SW480 (cell line): Measurements from ENCODE around the gene ZCCHC7.
"Not testable (repeated sequence)": the region's sequence is repeated elsewhere in the genome, so short reads cannot be mapped to it uniquely, and the experiment has no call there.

Experiments
- DNase-seq: peaks from one replicate; pipeline ENCODE4 v3.0.0-alpha.2; 2016; ENCODE audit warnings: low spot score

ZCCHC7 gene

DNA sequence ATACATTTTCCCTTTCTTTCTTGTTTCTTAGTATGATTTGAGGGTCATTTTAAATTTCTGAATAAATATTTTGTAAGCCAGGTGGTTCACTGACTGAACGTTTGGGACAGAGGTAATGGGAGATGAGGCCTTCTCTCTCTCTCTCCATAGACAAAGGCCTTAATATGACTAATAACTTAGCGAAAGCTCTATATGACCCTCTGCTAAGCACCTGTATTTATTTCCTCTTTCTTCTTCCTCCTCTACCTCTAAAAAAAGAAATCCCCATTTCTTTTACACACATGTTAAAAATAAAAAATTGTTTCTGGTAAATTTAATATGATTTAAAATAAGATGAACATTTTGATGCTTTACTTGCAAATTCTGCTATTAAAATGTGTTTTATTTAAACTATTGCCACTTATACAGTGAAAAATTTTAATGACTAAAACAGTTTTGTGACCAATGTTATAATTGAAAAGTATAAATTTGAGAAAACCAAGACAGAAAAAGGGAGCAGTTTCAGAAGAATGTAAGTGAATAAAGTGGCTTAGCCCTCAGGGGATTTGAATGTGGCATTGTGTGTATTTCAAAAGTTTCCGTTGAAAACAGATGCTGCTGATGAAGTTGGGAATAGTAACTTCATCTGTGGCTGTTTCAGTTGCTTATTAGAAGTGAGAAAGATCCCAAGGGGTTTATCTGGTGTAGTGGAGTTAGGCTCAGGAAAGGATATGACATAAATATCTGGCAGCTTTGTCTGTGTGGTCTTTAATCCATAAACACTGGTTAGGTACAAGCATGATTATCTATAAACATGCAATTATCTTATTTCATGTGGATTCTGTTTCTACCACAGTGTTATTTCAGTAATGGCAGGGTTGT is 173.5 kb downstream of the ZCCHC7 start:
- DNase-seq: no peak

DNA sequence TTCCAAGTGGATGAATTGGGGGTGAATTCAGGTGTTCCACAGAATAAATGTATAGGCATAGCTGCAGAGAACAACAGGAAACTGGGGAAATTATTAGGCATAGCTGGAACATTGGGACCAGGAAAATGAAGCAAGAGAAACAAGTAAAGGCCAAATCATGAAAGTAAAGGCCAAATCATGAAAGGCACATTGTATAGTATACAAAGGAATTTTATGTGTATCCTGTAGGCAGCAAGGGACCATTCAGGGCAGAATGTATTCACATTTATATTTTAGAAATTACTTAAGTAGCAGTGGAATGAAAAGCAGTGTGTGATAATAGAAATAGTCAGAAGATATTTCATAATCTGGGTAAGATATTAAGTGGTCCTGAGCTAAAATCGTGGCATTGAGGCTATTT is 174.8 kb downstream of the ZCCHC7 start:
- no peak for DNase-seq

DNA sequence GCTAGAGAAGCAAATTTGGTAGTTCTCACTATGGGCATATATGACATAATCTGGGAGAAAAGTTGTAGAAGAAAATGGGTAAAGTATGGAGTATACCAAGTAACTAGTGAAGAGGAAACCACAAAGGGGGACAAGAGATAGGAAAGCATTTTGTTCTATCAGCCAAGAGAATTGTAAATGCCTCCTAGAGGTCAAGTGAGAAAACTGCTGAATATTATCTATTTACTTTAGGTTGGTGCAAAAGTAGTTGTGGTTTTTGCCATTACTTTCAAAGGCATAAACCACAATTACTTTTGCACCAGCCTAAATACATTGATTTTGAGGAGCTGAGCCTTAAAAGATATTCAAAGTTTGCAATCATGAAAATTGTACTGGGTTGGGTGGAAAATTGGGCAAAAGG is 175.4 kb downstream of the ZCCHC7 start:
- no peak for DNase-seq

DNA sequence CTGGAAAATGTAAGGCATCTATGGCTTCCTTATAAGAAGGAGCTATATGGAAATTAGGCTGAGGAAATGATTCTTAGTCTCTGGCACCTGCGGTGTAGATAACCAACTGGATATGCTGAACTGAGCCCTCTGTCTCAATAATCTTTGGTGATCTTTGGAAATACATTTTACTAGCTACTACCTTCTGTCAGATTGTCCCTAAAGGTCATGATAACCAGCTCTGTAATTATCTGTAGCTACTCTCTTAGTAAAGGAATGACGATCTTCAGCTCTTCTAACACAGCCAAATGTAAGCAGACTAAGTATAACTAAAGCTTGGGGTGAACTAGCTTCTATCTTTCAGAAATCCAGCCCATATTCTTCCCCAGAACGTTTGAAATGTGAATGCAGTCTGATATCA is 177.2 kb downstream of the ZCCHC7 start:
- DNase-seq: no peak

DNA sequence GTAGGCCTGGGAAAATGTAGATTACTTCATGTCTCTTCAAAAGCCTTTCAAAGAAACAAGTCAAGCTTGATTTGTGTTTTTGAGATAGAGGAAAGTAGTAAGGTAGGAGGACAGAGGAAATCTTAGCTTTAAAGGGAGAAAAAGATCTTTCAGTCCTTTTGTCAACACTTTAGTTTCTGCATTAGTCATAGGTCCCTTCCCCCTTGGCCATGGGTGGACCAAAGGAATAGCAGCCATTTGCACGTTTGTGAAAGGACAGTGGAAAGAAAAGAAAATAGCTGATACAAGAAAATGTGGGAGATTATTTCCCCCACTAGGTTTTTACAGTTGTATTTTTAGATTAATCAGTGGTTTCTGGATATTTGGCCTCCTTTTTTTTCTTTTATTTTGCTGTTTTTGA is 180.2 kb downstream of the ZCCHC7 start:
- no peak for DNase-seq

DNA sequence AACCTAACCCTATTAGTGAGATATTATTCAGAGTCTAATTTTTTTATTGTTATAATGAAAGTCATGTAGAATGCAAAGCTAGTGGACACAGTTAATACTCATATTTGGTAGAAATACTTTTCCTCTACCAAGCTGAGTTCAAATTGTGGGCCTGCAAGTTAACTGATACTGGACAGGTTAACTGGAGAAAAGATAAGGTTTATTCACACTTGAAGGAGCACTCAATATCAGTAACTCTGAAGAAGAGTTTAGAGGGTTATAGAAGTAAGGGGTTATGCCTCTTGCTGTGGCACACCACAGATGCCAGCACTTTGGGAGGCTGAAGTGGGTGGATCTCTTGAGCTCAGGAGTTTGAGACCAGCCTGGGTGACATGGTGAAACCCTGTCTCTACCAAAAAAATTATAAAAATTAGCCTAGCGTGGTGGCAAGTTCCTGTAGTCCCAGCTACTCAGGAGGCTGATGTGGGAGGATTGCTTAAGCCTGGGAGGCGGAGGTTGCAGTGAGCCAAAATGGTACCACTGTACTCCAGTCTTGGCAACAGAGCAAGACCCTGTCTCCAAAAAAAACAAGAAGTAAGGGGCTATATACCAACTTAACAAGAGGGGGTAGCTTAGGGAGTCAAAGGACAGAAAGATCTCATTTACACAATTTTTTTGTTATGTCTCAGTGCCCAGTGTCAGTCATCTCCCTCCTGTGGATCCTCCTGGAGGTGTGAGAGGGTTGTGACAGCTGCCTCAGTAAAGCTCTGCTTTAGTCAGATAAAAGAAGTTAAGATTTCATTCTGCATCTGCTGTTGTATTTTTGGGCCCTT is 180.9 kb downstream of the ZCCHC7 start:
- DNase-seq: no peak

DNA sequence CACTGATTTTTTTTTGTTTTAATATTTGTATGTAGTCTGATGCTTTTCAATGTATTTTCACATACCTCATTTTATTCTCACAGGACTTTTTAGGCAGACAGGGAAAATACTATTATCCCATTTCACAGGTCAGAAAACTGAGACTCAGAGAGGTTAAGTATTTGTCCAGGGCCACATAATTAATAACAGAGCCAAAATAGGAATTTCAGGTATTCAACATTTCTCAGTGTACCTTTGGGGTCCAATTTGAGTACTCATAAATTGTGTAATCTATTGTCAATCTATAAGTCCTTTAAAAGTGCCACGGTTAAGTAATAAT is 181.4 kb downstream of the ZCCHC7 start:
- DNase-seq: no peak

DNA sequence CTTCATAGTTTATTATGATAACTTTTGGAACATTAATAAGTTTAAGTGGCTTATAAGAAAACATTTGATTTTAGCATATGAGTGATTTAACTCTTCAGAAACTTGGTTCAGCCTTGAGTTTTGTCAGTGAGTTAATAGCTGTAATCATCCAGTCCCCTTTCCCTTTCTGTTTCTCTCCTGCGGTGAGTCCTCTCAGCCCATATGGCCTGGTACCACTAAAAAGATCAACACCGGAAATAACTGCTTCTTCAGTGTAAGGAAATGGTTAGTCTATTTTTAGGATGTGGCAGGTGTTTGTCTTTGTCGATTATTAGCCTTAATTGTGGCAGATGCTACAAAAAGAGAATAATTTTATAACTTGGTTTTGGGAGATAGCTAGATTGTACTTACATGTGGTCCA is 181.9 kb downstream of the ZCCHC7 start:
- DNase-seq: no peak

DNA sequence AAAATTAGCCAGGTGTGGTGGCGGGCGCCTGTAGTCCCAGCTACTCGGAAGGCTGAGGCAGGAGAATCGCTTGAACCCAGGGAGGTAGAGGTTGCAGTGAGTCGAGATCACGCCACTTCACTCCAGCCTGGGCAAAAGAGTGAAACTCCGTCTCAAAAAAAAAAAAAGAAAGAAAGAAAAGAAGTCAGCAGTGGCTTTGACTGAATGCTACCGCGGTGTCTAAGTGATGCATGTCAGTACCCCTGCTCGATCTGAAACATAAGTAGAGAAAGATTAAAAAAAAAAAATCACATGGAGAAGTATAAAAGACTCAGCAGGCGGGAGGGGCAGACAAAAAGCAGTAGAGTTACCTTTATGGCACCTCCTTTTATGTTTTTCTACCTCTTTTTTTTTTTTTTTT is 182.9 kb downstream of the ZCCHC7 start:
- DNase-seq: not testable (repeated sequence)

DNA sequence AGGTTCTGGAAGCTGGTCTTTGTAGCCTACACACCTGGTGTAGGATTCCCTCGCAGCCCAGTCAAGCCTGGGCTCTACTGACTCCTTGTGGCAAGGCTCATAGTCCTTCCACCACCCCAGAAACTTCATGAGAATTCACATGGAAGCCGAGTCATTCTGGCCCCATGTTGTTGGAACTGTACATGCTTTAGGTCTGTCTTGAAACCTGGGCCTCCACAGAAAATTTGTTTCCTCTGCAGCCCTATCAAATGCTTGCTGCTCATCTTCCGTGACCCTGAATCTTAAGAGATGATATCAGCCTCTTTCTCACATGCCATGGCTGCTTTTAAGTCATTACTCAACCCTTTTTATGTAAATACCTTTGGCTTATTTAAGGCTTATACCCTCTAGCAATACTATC is 188.8 kb downstream of the ZCCHC7 start:
- DNase-seq: no peak

DNA sequence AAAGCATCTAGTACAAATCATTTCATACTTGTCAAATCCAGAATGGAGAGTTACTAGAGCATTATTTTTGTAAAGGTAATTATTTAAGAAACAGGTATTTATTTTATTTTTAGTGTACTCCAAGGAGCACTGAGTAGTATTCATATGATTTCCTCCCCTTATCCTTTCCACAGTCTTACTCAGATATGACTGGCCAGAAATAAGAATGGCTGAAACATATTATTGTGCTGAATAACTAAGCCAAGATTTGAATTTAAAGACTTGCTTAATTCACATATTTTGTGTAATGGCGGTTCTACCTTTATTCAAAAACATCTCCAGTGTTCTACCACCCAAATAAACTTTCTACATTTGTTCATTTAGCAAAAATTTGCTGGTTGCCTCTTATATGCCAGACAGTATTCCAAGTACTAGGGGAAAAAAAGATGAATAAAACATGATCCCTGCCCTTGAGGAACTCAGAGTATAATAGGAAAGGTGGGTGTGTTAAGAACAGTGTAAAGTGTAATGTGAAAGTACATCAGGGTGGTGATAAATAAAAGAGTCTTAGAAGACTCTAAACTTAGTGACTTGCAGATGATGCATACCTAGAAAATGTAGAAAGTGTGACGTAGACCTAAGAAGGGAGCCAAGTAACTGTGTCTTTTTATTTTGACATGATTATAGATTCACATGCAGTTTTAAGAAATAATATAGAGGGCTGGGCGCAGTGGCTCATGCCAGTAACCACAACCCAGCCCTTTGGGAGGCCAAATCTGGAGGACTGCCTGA is 191.7 kb downstream of the ZCCHC7 start:
- DNase-seq: no peak

DNA sequence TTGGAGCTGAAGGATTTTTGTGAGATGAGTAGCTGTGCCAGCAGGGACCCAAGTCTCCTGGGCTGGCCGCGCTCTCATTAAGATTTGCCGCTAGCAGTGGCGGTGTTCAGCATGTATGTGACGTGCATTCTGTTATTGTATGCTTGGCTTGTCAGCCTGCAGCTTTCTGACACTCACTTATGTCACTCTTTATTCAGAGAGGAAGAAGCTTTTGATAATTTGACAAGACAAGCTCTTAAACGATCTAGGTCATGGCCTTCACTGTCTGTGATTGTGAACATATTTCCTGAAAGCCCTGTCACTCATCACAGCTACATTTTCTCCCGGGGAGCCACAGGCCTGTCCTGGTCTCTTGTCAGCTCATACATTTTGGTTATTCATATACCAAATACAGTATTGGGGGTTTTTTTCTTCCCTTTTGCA is 203.9 kb downstream of the ZCCHC7 start:
- no peak for DNase-seq

DNA sequence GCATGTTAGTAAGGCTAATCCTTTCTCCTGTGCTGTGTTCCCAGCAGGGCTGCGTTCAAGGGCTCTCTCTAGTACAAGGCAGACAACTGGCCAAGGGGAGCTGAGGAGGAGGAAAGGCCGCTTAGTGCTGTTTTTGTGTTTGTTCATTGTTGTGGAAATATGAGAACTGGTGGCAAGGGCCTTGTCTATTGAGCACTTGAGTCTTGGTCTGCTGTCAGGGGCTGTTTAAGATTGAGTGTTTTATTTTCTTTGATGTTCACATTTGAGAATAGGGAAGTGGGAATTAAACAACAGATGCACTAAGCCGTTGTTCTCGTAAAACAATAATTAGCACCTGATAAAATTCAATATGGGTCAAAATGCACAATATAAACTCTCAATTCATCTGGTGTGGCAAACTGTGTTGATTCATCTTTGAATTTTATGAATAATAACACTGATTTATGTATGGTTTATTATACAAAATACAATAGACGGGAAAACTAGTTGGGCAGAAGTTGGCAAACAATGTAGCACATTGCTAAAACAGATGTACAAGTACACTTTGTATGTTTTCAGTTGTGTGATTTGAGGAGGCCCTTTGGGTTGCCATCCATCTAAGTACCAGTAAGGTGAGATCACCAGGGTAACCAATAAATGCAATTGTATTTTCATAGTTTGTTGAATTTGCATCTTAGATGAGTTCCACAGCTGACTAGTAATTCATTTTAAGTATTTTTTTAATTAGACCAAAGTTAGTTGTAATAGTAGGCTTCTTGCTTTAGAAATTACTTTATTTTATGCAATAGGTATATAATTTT is 204.5 kb downstream of the ZCCHC7 start:
- DNase-seq: no peak

DNA sequence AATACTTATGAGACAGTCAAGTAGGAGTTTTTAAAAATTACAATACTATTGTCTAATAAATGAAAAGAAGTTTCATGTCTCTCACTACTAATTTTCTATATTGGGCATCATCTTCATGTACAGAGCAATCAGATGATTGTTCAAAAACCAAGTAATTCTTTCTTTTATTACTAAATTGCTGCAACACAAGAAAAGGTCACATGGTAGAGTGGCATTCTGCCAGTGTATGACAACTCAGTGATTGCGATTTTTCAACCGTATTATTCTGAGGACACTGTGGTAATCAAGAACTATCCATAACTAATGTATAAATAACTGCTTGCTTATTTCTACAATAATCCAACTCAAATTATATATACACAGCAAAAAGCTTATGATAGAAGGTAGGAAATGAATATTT is 205.4 kb downstream of the ZCCHC7 start:
- no peak for DNase-seq

DNA sequence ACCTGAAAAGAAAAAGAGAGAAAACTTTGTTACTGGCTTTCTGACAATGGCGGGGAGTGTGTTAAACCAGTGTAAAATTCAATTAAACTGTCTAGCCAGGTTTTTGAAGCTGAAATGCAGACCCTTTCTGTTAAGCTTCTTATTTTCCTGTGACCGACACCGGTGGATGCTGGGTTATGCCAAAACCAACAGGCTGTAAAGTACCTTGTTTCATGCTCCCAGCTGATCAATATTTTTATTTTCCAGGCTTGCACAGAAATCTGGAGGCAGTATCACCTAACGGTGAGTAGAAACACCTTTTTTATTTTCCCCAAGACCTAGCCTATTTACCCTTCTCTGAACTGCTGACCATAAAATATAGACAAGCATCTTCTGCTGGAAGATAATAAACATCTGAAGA is 207.2 kb downstream of the ZCCHC7 start:
- no peak for DNase-seq

DNA sequence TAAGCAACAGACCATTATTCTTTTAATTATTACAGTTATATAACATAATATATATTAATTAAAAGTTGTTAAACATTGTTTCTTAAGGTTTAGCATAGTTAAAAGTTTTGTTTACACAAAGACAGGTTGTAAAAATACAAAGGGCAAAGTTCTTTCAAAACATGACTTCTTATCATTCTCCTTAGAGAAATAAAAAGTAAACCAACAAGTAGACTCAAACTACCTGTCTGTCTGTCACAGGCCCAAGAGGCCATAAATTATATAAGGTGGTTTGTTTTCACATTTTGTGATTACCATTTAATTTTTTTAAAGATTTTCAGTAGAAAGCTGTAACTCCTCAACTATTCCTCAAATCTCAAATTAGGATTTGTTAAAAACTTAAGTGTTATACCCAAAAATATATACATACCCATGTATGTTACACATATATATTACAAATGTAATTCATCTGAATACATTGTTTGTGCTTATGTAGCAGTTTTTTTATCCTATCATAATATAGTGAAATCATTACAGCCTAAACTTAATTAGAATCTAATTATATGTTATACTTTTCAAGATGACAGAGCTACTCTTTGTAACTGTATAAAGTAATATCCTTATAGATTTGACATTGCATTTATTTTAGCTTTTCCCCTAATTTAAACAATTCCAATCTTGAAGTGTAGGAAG is 208.3 kb downstream of the ZCCHC7 start:
- no peak for DNase-seq

DNA sequence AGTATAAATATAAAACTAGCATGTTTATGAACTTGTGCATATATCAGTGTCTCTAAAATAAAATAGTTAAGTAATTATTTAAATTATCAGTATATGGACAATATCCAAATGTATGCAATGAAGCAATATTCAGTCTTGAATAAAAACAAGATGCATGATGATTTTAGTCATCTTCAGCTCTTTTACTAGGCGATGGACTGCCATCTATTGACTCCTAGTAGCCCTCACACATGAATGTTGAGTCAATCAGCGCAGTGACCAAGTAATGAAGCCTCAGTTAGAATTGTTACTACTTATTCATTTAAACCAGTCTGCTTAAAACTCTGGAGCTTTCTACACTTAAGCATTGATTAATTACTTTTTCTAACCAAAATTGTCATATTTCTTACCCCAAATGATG is 209.2 kb downstream of the ZCCHC7 start:
- peak; percentile 23 for DNase-seq

DNA sequence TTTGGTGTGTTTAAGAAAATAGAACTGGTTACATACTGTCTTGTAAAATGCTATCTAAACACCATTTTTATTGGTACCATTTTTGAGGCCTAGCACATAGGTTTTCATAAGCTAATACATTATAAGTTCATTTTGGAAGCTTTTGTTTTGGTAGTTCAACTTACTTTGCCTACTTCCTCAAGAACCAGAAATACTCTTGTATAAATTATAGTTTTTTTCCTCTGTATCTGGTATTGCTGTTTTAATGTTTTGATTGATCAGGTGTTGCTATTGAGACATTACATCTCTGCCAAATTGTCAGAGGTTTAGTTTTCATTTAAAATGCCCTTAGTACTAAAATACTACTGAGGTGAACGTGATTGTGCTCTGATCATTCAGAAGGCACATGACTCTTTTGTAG is 211.5 kb downstream of the ZCCHC7 start:
- no peak for DNase-seq

DNA sequence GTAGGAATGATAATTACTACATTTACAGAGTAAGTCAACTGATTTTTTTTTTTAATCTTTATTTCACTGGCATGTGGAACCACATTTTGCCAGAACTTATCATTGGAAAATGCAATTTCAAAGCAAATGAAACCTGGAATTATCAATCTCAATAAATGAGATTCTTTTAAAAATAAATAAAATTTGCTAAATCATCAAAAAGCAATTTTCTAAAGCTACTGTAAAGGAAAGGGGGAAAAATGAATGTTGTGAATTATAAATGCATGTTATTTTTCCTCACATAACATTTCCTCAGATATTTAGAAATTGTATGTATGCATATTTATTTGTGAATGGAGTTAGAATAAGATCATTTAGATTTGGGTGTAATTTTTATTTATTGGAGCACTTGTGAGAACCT is 212.2 kb downstream of the ZCCHC7 start:
- no peak for DNase-seq

DNA sequence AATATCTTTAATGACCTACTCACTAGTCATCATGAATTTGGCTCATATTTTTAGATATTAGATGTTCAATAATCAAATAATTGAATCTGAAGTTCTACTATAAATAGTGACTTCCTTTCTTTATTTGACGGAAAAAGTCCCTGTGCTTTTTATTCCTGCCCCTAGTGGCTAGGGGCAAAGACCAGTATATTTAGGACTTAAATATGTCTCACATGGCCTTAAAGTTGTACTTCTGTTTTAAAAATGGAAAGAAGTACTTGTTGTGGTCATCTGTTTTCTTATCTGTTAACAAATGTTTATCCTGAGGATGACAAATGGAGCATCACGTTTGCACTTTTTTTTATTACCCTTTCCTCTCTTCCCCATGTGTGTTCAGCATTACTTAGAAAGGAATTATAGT is 212.9 kb downstream of the ZCCHC7 start:
- DNase-seq: no peak

DNA sequence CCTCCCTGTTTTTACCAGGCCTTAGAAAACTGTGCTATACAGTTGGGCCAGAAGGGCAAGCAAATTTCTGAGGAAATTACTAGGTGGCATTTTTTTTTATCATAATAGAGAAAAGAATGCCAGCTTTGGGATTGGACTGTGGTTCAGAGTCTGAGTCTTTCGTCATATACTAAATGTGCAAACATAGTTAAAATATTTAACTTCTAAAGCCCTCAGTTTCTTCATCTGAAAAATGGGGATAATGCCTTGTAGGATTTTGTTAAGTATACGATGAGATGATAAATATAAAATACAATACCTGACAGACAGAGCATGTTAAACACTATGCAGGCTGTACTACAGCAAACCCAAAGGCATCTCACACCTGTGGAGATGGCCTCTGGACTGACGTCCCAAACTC is 214.9 kb downstream of the ZCCHC7 start:
- DNase-seq: no peak
